Mesendoderm (in vitro differentiated cells): ENCODE data around the gene SHISA8.
A peak's percentile ranks its signal among the peaks of the same experiment; 100 is the strongest.

Experiments
- DNase-seq: peaks from one replicate; pipeline ENCODE4 v3.0.0; 2013
- H2AK5ac ChIP-seq: 2 replicates; pipeline ENCODE4 v1.6.1; 2013; ENCODE audit warnings: low read length, inconsistent platforms
- H2BK120ac ChIP-seq: 2 replicates; pipeline ENCODE4 v1.6.1; 2013; ENCODE audit warnings: low read depth, mild to moderate bottlenecking, low read length, moderate library complexity, mixed read lengths
- H2BK15ac ChIP-seq: replicated peaks from 2 replicates; pipeline ENCODE4 v1.6.1; 2013; ENCODE audit warnings: low read depth, mild to moderate bottlenecking, moderate library complexity
- H2BK5ac ChIP-seq: 2 replicates; pipeline ENCODE4 v1.6.1; 2013; ENCODE audit warnings: low read length, inconsistent platforms
- H3K18ac ChIP-seq: 2 replicates; pipeline ENCODE4 v1.6.1; 2013; ENCODE audit warnings: mild to moderate bottlenecking, low read length, mixed read lengths
- H3K23ac ChIP-seq: one replicate; pipeline ENCODE4 v1.6.1; 2013; ENCODE audit warnings: low read length
- H3K27ac ChIP-seq: 2 replicates; pipeline ENCODE4 v1.5.1; 2013; ENCODE audit warnings: low read depth, mild to moderate bottlenecking, inconsistent platforms, low read length, moderate library complexity
- H3K27me3 ChIP-seq: 2 replicates; pipeline ENCODE4 v1.6.1; 2013; ENCODE audit warnings: low read length, control low read depth, mild to moderate bottlenecking, inconsistent platforms; ENCODE audit not compliant: insufficient read depth, poor library complexity
- H3K36me3 ChIP-seq: 2 replicates; pipeline ENCODE4 v1.6.1; 2013; ENCODE audit warnings: low read length, inconsistent platforms; ENCODE audit not compliant: control insufficient read depth, insufficient read depth
- H3K4ac ChIP-seq: one replicate; pipeline ENCODE4 v1.6.1; 2013; ENCODE audit warnings: low read depth, mild to moderate bottlenecking, low read length, moderate library complexity
- H3K4me1 ChIP-seq: 2 replicates; pipeline ENCODE4 v1.6.1; 2013; ENCODE audit warnings: low read depth, low read length, inconsistent platforms; ENCODE audit not compliant: control insufficient read depth
- H3K4me2 ChIP-seq: 2 replicates; pipeline ENCODE4 v1.6.1; 2013; ENCODE audit warnings: low read length
- H3K4me3 ChIP-seq: 2 replicates; pipeline ENCODE4 v1.5.1; 2013; ENCODE audit warnings: mild to moderate bottlenecking, low read length
- H3K56ac ChIP-seq: one replicate; pipeline ENCODE4 v1.6.1; 2013; ENCODE audit warnings: low read length
- H3K79me1 ChIP-seq: 2 replicates; pipeline ENCODE4 v1.6.1; 2013; ENCODE audit warnings: low read length, inconsistent platforms
- H3K79me2 ChIP-seq: 2 replicates; pipeline ENCODE4 v1.6.1; 2013; ENCODE audit warnings: mild to moderate bottlenecking, low read length; ENCODE audit not compliant: control insufficient read depth, insufficient read depth
- H3K9ac ChIP-seq: 2 replicates; pipeline ENCODE4 v1.6.1; 2013; ENCODE audit warnings: low read length, inconsistent platforms
- H4K5ac ChIP-seq: one replicate; pipeline ENCODE4 v1.6.1; 2013; ENCODE audit warnings: low read length
- H4K8ac ChIP-seq: one replicate; pipeline ENCODE4 v1.6.1; 2013; ENCODE audit warnings: low read depth, mild to moderate bottlenecking, control low read depth, low read length, moderate library complexity
- WGBS: extraction: QIAGEN DNeasy Blood & Tissue Kit; methylation state at CpG from one replicate; pipeline ENCODE4 v1.1.7; 2013; ENCODE audit warnings: low lambda C conversion rate, missing lambda C conversion rate; ENCODE audit not compliant: insufficient coverage; ENCODE audit errors: extremely low coverage; 5-methylcytosine and 5-hydroxymethylcytosine counted together

The SHISA8 gene

GRCh38 chr22:41913842-41914534 is 886 bp downstream of the SHISA8 start:
- Histone ChIP-seq H3K56ac (no peak overlapping the region), H4K8ac (no peak overlapping the region), H3K79me2 (no peaks in the 10 kb centered on the region), H2BK5ac (no peak overlapping the region), H2BK15ac (no peak overlapping the region), H3K9ac (no peak overlapping the region), H3K4me1 (peaks cover 3% of the 10 kb centered on the region), H3K27ac (no peak overlapping the region), H3K4me3 (no peak overlapping the region), H3K23ac (no peak overlapping the region), H2BK120ac (no peak overlapping the region), H3K4me2 (no peak overlapping the region), H3K18ac (no peak overlapping the region), H3K79me1 (no peaks in the 10 kb centered on the region), H3K4ac (no peak overlapping the region), H2AK5ac (no peak overlapping the region), H3K27me3 (peaks cover 57% of the 10 kb centered on the region), H3K36me3 (no peaks in the 10 kb centered on the region), H4K5ac (no peak overlapping the region)
- DNase-seq = no peak
- WGBS = no CpG with 5 or more reads among the region's 79 CpGs

- no peak overlapping the region for H2BK120ac ChIP-seq
- H3K79me1 ChIP-seq = no peaks in the 10 kb centered on the region
- peaks cover 57% of the 10 kb centered on the region for H3K27me3 ChIP-seq
- H3K79me2 ChIP-seq = no peaks in the 10 kb centered on the region
- H2BK15ac ChIP-seq = no peak overlapping the region
- H3K4me1 ChIP-seq = peaks cover 3% of the 10 kb centered on the region
- no peak overlapping the region for H3K23ac ChIP-seq
- DNase-seq = no peak
- no peaks in the 10 kb centered on the region for H3K36me3 ChIP-seq
- no peak overlapping the region for H3K56ac ChIP-seq
- H3K27ac ChIP-seq = no peak overlapping the region
- H3K18ac ChIP-seq = no peak overlapping the region
- no CpG with 5 or more reads among the region's 11 CpGs for WGBS
- no peak overlapping the region for H2BK5ac ChIP-seq
- no peak overlapping the region for H3K4ac ChIP-seq
- H3K4me3 ChIP-seq = no peak overlapping the region
- no peak overlapping the region for H3K4me2 ChIP-seq
- H3K9ac ChIP-seq = no peak overlapping the region
- H4K5ac ChIP-seq = no peak overlapping the region
- no peak overlapping the region for H4K8ac ChIP-seq
- no peak overlapping the region for H2AK5ac ChIP-seq
Measured at GRCh38 chr22:41913040-41913719, 1.7 kb downstream of the SHISA8 start.

- Histone ChIP-seq H3K4me2 (no peak overlapping the region), H4K5ac (no peak overlapping the region), H2BK15ac (no peak overlapping the region), H3K9ac (no peak overlapping the region), H3K27ac (no peak overlapping the region), H3K4me1 (peaks cover 3% of the 10 kb centered on the region), H3K79me1 (no peaks in the 10 kb centered on the region), H3K27me3 (peaks cover 57% of the 10 kb centered on the region), H3K23ac (peak overlapping the region; percentile 45), H3K36me3 (no peaks in the 10 kb centered on the region), H2AK5ac (no peak overlapping the region), H3K4me3 (no peak overlapping the region), H4K8ac (no peak overlapping the region), H2BK5ac (no peak overlapping the region), H3K56ac (no peak overlapping the region), H2BK120ac (no peak overlapping the region), H3K79me2 (no peaks in the 10 kb centered on the region), H3K4ac (no peak overlapping the region), H3K18ac (no peak overlapping the region)
- no CpG with 5 or more reads among the region's 9 CpGs for WGBS
- no peak for DNase-seq
Measured at GRCh38 chr22:41912338-41913039, 2.4 kb downstream of the SHISA8 start.

GRCh38 chr22:41911001-41911611 is 3.8 kb downstream of the SHISA8 start:
- Histone ChIP-seq H3K23ac (no peak overlapping the region), H3K27ac (no peak overlapping the region), H2BK5ac (no peak overlapping the region), H2BK120ac (no peak overlapping the region), H3K36me3 (no peaks in the 10 kb centered on the region), H3K18ac (no peak overlapping the region), H3K4me2 (no peak overlapping the region), H2BK15ac (no peak overlapping the region), H3K79me1 (no peaks in the 10 kb centered on the region), H3K4ac (no peak overlapping the region), H3K4me1 (peaks cover 3% of the 10 kb centered on the region), H3K4me3 (no peak overlapping the region), H3K56ac (no peak overlapping the region), H4K8ac (no peak overlapping the region), H3K9ac (no peak overlapping the region), H4K5ac (no peak overlapping the region), H3K27me3 (peaks cover 54% of the 10 kb centered on the region), H3K79me2 (no peaks in the 10 kb centered on the region), H2AK5ac (no peak overlapping the region)
- WGBS = no CpG with 5 or more reads among the region's 37 CpGs
- DNase-seq = no peak

- Histone ChIP-seq H3K56ac (peak overlapping the region; percentile 22), H3K4me2 (no peak overlapping the region), H4K5ac (no peak overlapping the region), H3K4me3 (no peak overlapping the region), H3K36me3 (no peaks in the 10 kb centered on the region), H2BK15ac (no peak overlapping the region), H3K4ac (no peak overlapping the region), H2BK5ac (no peak overlapping the region), H3K18ac (no peak overlapping the region), H3K27ac (no peak overlapping the region), H3K23ac (no peak overlapping the region), H2AK5ac (no peak overlapping the region), H3K4me1 (no peaks in the 10 kb centered on the region), H4K8ac (no peak overlapping the region), H3K79me1 (no peaks in the 10 kb centered on the region), H3K9ac (no peak overlapping the region), H3K79me2 (no peaks in the 10 kb centered on the region), H2BK120ac (no peak overlapping the region), H3K27me3 (peaks cover 46% of the 10 kb centered on the region)
- DNase-seq = peak; percentile 44
- WGBS = no CpG with 5 or more reads among the region's 112 CpGs
Measured at GRCh38 chr22:41910050-41911000, 4.5 kb downstream of the SHISA8 start.
